Measurements from ENCODE around the gene PRIM1.
"Not testable (repeated sequence)": the region's sequence is repeated elsewhere in the genome, so short reads cannot be mapped to it uniquely, and the experiment has no call there.

The PRIM1 gene

DNA sequence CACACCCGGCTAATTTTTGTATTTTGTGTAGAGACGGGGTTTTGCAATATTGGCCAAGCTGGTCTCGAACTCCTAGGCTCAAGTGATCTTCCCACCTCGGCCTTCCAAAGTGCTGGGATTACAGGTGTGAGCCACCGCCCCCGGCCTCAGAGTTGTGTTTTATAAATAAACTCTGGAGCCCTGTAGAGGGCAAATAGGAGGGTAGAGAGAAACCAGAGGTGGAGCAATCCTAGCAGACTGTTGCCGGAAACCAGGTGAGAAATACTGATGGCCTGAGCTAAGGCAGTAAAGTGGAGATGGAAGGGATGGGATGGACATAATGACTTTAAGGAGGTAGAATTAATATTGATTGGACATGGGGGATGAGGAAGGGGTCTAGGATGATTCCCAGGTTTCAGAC is 8.3 kb upstream of the PRIM1 start:
- DNase-seq (ENCODE audit: low spot score), result no peak

DNA sequence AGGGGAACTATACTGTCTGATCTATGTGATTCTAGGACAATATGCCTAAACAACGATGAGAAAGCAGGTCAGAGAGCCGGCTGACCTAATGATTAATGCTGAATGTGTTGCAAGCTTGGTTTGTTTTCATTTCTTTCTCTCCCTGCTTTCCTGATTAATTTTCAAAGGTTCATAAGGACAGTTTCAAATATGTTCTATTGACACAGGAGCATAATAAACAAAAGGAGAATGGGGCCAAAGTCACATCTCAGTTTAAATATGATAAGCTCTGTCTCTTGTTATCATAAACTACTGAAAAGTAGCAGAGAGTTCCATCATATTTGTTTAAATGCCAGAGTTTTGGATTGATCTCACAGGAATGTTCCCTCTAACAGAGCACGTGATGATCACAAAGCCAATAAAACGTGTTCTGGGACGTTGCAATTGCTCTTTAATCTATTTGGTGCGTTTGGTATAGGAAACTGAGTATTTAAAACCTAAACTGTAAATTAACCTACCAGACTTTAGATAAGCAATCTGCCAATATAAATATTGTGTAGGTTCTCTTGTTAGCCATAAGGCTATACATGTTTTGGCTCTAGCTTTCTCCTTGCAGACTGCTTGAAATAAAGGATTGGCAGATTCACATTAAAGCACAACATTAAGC is 7.3 kb upstream of the PRIM1 start:
- no peak for DNase-seq (ENCODE audit: low spot score)

DNA sequence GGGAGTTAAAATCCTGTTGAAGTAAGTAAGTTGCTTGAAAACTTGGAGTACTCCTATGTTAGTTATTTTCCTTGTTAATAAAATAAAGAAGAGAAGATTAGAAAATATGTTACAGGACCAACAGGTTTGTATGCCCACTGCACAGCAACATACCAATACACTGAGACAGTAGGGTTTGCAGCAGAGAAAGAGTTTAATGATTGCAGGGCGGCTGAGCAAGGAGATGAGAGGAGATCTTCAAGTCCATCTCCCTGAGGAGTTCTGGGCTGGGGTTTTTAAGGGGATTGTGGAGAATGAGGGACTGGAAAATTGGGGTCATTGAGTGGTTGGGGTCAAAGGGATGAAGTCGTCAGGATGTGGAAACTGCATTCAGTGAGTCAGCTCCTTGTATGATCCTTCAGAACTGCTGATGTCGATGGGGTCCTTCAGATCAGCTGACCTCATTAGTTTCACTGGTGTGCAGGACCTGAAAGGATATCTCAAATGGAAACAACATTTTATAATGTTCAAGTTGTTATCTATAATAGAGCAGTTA is 6.7 kb upstream of the PRIM1 start:
- DNase-seq (ENCODE audit: low spot score), result no peak

DNA sequence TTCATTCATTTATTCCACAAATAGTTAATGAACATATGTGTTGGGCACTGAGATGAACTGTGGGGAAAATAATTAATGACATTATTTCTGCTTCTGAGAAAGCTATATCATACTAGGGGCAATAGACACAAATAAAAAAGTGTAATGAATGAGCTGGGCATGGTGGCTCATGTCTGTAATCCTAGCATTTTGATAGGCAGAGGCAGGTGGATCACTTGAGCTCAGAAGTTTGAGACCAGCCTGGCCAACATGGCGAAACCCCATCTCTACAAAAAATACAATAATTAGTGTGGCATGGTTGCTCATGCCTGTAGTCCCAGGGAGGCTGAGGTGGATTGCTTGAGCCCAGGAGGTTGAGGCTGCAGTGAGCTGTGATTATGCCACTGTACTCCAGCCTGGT is 5.8 kb upstream of the PRIM1 start:
- DNase-seq (ENCODE audit: low spot score), result not testable (repeated sequence)

DNA sequence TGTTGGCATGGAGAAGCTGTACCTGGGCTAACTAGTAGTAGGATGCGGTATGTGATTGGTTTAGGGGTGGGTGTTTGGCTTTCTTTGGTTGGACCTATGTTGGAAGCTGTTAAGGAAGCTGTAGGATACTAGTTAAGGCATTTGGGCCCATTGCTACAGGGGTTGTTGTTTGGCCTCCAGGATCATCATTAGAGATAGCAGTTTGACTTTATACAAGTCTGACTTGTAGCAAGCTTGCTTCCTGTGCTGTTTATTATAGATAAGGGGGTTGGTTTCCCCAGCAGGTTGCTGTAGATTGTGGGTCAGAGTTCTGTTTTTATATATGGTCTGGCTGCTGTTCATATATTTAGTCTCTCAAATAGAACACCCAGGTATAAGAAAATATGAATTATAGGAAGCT is 1.4 kb upstream of the PRIM1 start:
- no peak for DNase-seq (ENCODE audit: low spot score)

DNA sequence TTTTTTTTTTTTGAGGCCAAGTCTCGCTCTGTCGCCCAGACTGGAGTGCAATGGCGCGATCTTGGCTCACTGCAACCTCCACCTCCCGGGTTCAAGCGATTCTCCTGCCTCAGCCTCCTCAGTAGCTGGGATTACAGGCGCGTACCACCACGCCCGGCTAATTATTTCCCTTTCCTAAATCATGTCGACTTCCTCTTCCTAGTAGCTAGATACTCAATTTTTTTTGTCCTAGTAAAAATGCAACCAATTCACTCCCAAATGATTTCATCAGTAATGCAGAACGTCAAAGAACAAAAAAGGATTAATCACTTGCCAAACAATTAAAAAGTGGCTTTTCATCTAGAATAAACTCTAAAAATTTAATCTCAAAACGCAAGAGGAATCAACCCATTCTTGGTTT is 1.5 kb downstream of the PRIM1 start:
- not testable (repeated sequence) for DNase-seq (ENCODE audit: low spot score)

DNA sequence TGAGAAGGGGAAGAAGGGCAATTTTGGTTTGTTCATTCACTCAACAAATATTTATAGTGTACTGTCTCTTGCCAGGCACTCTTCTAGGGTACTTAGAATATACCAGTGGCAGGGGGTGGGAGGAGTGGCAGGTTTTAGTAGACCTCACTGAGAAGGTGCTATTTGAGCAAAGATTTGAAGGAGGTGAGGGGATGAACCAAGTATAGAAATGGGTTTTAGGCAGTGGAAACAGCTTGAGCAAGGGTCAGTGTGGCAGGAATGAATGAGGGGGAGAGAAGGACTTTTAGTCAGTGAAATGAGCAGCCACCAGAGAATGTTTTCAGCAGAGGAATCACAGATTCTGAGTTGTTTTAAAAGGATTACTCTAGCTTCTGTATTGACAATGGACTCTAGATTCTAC is 2.3 kb downstream of the PRIM1 start:
- DNase-seq (ENCODE audit: low spot score), result no peak

DNA sequence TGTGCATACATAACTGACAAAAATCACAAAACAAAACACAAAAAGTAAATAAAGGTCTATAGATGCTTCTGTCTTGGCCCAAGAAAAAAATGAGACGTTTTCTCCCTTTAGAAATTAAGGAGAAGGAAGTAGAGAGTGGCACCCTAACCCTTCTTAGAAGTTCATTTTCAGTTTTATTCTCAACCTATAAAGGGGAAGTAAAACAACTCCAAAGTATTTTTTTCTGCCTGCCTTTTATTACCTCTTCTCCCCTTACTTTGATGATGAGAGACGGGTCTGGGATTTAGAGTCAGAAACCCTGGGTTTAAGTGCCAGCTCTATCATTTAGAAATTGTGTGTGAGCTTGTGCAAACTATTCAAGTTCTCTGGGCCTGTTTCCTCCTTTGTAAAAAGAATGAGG is 2.8 kb downstream of the PRIM1 start:
- no peak for DNase-seq (ENCODE audit: low spot score)

DNA sequence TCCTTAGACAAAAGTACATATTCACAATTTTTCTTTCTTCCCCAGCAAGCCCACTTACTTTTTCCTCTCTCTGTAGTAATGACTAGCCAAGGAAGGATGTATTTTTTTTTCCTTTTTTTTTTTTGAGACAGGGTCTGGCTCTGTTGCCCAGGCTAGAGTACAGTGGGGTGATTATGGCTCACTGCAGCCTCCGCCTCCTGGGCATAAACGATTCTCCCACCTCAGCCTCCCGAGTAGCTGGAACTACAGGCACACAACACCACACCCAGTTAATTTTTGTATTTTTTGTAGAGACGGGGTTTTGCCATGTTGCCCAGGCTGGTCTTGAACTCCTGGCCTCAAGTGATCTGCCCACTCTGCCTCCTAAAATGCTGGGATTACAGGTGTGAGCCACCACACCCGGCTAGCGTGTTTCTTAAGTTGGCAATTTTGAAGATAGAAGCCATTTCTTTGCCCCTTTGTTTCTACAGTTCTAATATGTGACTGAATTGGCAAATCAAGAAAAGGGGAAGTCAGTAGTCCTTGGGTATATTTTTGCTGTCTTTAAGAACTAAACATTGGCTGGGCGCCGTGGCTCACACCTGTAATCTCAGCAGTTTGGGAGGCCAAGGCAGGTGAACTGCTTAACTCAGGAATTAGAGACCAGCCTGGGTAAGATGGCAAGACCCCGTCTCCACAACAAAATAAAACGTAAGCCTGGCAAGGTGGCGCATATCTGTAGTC is 23.8 kb downstream of the PRIM1 start:
- DNase-seq (ENCODE audit: low spot score), result no peak

DNA sequence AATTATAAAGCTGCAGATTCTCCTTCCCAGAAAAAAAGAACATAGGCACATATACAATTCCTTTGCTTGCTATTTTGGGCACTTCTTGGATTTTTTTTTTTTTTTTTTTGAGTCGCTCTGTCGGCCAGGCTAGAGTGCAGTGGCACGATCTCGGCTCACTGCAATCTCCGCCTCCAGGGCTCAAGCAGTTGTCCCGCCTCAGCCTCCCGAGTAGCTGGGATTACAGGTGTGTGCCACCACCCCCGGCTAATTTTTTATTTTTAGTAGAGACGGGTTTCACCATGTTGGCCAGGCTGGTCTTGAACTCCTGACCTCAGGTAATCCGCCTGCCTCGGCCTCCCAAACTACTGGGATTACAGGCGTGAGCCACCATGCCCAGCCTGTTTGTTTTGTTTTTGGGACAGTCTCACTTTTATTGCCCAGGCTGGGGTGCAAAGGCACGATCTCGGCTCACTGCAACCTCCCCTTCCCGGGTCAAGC is 25.9 kb downstream of the PRIM1 start:
- DNase-seq (ENCODE audit: low spot score), result not testable (repeated sequence)

DNA sequence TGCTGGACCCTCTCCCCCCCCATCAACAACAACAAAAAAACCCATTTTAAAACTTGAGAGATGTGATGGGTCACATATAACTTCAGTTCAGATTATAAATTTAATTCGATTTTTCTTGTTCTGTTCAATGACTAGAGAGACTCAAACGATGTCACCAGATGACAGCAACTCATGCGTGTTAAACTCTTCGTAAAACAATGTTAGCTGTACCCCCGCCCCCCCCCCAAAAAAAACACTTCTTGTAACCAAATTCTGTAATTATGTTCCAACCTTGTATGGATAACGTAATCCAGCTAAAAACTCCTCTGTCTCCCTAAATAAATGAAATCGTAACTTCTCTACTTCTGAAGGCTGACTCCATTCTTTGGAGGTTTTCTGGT is 26.4 kb downstream of the PRIM1 start:
- DNase-seq (ENCODE audit: low spot score), result no peak

DNA sequence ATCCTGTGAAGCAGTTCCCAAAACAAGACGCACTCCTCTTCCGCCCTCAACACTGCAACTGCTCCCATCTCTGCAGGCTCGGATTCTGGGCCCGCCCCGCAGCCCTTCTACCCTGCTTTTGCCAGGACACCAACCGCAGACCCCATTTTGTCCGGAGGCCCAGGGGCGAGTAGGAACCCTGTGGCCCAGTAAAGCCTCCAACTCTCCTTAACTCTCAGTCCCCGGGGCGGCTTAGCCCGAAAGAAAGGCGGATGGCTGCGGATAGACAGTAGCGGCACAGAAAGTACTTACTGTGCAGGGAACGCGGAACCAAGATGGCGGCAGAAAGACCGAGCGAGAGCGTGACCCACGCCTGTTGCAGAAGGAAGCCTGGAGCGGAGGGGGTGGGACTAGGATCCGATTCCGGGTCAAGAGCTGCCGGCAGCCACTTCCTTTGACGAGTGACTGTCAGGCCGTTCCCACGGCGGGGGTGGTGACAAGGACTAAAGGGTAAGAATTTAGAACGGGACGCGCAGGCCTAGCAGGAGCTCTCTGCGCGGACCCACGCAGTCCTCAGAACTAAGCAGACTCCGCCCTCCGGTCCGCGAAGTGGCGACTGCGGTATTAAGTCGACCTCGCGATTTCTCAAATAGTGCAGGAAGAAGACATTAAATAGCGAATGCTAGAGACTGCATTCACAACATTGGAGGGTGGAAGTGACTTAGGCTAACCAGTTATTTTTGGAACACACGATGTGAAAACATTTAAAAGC is 27.0 kb downstream of the PRIM1 start, which contains the start of gene NACA:
Gene NACA (minus strand): TSS at position 328 of the 751 bp plus-strand sequence. CDS start 778 bp downstream, outside the sequence.
- DNase-seq (ENCODE audit: low spot score), result peak; percentile 97

DNA sequence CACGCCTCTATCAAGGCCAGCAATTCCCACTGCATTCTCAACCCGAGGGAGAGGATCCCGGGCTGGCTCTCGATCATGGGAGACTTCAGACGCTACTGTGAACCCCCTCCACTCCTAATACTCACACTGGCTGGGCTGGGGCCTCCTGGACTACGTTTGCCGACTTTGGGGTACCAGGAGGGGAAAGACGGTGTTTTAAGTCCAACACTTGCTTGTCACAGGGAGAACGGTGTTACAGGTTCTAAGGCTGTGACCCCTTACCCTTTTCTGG is 27.5 kb downstream of the PRIM1 start:
- no peak for DNase-seq (ENCODE audit: low spot score)

DNA sequence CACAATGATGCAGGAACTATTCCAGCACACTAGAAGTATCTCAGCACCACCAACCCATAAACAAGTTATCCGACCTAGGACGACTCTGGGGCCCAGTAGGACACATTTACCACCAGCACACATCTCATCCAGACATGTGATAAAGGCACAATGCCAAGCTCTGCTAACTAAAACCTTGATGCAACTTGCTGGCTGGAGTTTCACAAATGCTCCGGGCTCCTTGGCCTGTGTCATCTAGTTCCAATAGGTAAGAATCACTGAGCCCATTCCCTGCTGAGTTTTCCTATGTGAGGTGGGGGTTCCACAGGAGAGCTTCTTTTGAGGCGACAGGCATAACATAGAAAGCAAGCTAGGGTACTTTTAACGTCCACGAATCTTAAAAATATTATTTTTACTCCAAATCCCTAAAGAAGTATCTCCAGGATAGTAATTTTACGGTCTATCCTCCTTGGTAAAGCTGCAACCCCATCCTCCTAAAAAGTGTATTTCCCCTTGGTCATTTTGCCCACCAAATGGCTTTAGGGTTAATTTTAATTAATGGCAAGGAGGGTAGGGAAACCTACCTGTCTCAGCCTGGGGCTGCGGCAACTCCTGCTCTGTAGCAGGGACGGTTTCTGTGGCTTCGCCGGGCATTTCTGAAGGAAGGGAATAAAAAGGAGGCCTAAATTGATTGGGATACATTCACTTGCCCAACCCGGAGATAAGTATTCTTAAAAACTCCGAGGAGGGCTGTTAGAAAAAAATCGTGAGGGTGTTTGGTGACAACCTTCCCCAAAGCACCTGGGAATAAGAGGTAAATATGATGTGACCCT is 28.0 kb downstream of the PRIM1 start:
- no peak for DNase-seq (ENCODE audit: low spot score)

DNA sequence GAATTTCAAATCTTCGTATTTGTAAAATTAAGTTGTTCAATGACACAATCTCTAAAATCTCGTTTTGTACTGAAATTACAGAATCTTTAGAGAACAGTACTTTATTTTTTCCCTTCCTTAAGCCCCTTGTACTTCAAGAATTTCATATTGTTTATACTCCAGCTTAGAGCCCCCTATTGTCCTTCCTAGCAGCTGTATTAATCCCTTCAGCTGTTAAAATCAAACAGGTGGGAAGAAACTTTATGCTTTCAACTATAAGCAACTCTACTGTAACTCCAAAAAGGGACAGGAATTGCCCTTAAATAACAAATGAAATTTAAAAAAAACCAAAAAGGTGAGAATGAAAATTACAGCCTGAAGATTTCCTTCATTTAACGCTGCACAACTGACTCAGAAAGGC is 28.8 kb downstream of the PRIM1 start:
- DNase-seq (ENCODE audit: low spot score), result no peak

DNA sequence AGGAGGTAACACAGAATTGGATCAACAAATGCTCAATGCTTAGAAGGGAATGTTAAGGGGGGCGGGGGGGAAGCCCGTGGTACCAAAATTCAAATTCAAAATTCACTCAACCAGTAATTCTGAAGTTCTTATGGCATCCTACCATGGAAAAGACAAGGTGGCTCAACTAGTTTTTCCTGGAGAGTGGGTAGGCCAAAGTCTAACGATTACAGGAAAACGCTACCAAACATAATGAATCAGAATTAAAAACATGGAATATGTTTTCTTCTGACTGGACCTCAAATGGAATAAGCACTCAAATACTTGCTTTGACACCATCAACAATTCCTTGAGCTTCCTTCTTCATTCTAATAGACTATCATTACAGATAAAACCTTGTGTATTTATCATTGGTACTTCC is 29.3 kb downstream of the PRIM1 start:
- DNase-seq (ENCODE audit: low spot score), result no peak

DNA sequence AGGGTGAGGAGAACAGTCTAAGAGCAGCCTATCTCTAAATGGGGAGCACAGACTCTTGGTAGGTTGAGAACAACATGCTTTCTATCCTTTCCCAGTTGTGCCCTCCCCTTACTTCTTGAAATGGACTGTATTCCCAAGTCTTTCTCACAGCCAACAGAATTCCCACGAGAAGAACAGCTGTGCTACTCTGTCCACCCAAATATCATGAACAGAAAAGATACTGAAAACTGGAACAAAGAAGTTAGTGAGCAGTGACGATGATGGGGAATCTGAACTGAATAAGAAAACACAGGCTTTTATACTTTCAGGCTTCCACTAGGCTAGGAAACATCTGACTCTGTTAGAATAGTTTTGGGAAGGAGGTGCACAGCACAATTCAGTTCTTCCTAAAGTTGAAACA is 30.4 kb downstream of the PRIM1 start:
- DNase-seq (ENCODE audit: low spot score), result no peak

DNA sequence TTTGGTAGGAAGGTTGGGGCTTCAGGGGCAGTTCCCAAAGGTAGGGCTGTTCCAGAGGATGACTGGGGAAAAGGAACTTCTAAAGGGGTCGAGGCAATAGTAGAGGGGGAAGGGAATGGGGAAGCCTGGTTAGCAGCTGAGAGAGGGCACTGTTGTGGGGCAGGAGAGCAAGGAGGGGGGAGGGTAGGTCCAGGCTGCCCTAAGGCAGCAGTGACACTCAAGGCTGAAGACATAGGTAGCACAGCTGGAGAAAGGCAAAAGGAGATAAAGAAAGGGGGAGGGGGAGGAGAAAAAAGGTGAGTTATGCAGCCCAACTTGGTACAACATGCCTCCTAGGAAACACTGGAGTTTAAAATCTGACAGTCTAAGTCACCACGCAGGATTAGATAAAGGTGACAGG is 30.9 kb downstream of the PRIM1 start:
- no peak for DNase-seq (ENCODE audit: low spot score)

DNA sequence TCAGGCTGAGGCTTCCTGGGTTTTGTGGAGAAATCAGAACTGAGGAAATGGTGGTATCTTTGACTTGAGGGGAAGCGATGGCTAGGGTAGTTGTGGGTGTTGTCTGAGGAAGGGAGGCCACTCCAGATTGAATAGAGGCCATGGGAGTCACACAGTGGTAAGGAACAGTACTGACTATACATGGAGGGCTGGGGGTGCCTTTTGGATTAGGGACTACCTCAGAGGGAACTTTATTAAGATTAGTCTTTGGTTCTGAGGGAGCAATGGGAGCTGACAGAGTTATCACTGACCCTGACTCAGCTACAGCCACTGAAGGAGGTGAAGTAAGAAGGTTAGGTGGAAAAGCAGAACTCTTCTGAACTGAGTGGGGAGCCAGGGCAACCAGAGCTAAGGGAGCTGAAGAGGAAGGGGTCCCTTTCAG is 31.4 kb downstream of the PRIM1 start:
- no peak for DNase-seq (ENCODE audit: low spot score)

DNA sequence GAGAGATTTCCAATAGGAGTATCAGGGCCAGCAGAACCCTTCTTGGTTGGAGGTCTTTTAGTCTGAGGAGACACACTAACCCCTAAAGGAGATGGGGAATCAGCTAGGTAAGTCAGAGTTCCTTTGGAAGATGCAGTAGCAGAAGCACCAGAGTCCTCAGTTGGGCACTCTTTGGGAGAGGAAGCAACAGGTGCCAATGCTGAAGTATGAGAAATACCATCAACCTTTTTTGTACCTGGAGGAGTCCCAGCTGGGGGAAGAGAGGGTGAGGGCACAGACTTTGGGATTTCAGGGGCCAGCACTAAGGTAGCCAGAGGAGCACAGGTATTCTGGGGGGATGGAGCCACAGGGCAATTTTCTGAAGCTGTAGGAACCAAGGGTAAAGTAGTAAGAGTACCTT is 33.1 kb downstream of the PRIM1 start:
- no peak for DNase-seq (ENCODE audit: low spot score)

DNA sequence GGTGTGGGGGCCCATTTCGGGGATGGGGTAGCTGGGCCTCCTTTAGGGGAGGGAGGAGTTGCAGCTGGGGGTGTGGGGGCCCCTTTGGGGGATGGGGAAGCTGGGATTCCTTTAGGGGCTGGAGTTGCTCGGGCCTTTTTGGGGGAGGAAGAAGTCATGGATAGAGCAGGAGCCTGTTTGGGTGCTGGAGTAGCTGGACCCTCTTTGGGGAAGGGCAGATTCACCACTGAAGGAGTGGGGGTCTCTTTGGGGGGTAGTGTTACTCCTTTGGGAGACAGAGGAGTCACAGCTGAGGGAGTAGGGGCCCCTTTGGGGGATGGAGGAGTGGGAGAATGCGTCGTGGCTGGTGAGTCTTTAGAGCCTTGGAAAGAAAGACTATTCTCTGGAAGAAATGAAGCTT is 33.5 kb downstream of the PRIM1 start:
- no peak for DNase-seq (ENCODE audit: low spot score)

DNA sequence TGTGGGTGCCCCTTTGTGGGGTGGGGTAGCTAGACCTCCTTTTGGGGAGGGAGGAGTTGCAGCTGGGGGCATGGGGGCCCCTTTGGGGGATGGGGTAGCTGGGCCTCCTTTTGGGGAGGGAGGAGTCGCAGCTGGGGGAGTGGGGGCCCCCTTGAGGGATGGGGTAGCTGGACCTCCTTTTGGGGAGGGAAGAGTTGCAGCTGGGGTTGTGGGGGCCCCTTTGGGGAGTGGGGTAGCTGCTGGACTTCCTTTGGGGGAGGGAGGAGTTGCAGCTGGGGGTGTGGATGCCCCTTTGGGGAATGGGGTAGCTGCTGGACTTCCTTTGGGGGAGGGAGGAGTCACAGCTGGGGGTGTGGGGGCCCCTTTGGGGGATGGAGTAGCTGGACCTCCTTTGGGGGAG is 34.0 kb downstream of the PRIM1 start:
- DNase-seq (ENCODE audit: low spot score), result no peak

Data from CD4-positive, alpha-beta T cell treated with Interleukin-15 for 4 hours (primary cell).